Esophagus squamous epithelium (tissue), 5 donors: ENCODE measurements around the gene GLT8D1. TPM values are rescaled to one million over a fixed set of nuclear protein-coding genes. Genes with fewer than 3 reads are reported as not detected.

ENCODE experiments used
- DNase-seq: peaks from one replicate; lab custom pipeline; 2025; lab: John Stamatoyannopoulos, UW
- H3K27ac ChIP-seq, 4 donors: fragments of 200-600 bp; sonication (generic); one replicate each; pipeline ENCODE4 v1.5.1; 2016 to 2019; ENCODE audit warnings: mild to moderate bottlenecking in 1 of 4
- H3K27me3 ChIP-seq, 4 donors: fragments of 200-600 bp; sonication (generic); 1 replicate in 3 of 4; 2 replicates in 1 of 4; pipeline versions ENCODE4 v1.5.1 to v1.6.0; 2017 to 2021; ENCODE audit warnings: antibody characterized with exemption in 1 of 4
- H3K36me3 ChIP-seq, 3 donors: fragments of 200-600 bp; sonication (generic); one replicate each; pipeline ENCODE4 v1.5.1; 2016 to 2019
- H3K4me1 ChIP-seq, 3 donors: fragments of 200-600 bp; sonication (generic); one replicate each; pipeline ENCODE4 v1.5.1; 2017 to 2019
- H3K4me3 ChIP-seq, 4 donors: fragments of 200-600 bp; sonication (generic); 1 replicate in 3 of 4; 2 replicates in 1 of 4; pipeline ENCODE4 v1.5.1; 2016 to 2019; ENCODE audit warnings: mild to moderate bottlenecking in 2 of 4, moderate library complexity in 1 of 4
- H3K9me3 ChIP-seq, 3 donors: fragments of 200-600 bp; sonication (generic); one replicate each; pipeline ENCODE4 v1.5.1; 2016 to 2019
- POLR2A ChIP-seq, 4 donors: fragments of 450-650 bp; IDR thresholded peaks; one replicate each; pipeline ENCODE4 v1.6.1; 2017; ENCODE audit warnings: antibody characterized with exemption in 4 of 4, mild to moderate bottlenecking in 4 of 4, moderate library complexity in 3 of 4
- WGBS, 2 donors: methylation state at CpG; one replicate each; pipeline ENCODE4 v1.1.5; 2018; 5-methylcytosine and 5-hydroxymethylcytosine counted together
- intact Hi-C: fragments of 100-400 bp; cut with DNase I; formaldehyde crosslinking; loops from one replicate; pipeline ENCODE4 v1.15.0; 2022
- total RNA-seq, 4 donors: library from RNA; depleted of rRNA; stranded (reverse); fragments of >200 nt; gene quantifications; one replicate each; pipeline ENCODE4 v1.1.0, GENCODE V29; 2016
- TF ChIP-seq, protein P1 (sequence below), 6 experiments: fragments of 450-650 bp in 4 of 6; fragments of 200-600 bp in 2 of 6; sonication (generic) in 2 of 6; IDR thresholded peaks; one replicate each; pipeline ENCODE4 v1.5.1; 2016 to 2019; ENCODE audit warnings: antibody characterized with exemption in 6 of 6, mild to moderate bottlenecking in 4 of 6, moderate library complexity in 4 of 6
- donor health status: DM: yes; HTN: yes; CAD: no.

Gene GLT8D1
- total RNA-seq, 4 donors from 2014 or later = 10.6 to 34.7 (median 26.0) TPM

DNA sequence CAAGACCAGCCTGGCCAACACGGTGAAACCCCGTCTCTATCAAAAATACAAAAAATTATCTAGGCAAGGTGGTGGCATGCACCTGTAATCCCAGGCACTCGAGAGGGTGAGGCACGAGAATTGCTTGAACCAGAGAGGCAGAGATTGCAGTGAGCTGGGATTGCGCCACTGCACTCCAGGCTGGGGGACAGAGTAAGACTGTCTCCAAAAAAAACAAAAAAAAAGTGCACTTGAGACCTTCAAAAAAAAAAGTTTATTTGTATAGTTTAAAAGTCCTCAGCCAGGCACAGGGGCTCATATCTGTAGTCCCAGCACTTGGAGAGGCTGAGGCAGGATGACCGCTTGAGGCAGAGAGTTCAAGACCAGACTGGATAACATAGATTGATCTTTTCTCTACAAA, 22.0 kb downstream of the GLT8D1 start:
- no peak for TF ChIP-seq POLR2A (IDR thresholded peaks at IDR 0.05)
- TF ChIP-seq, protein P1, sequence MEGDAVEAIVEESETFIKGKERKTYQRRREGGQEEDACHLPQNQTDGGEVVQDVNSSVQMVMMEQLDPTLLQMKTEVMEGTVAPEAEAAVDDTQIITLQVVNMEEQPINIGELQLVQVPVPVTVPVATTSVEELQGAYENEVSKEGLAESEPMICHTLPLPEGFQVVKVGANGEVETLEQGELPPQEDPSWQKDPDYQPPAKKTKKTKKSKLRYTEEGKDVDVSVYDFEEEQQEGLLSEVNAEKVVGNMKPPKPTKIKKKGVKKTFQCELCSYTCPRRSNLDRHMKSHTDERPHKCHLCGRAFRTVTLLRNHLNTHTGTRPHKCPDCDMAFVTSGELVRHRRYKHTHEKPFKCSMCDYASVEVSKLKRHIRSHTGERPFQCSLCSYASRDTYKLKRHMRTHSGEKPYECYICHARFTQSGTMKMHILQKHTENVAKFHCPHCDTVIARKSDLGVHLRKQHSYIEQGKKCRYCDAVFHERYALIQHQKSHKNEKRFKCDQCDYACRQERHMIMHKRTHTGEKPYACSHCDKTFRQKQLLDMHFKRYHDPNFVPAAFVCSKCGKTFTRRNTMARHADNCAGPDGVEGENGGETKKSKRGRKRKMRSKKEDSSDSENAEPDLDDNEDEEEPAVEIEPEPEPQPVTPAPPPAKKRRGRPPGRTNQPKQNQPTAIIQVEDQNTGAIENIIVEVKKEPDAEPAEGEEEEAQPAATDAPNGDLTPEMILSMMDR (IDR thresholded peaks at IDR 0.05) = no peak
- H3K27me3 ChIP-seq = no peaks in the 10 kb centered on the region
- H3K9me3 ChIP-seq = no peaks in the 10 kb centered on the region
- no peak overlapping the region for H3K4me3 ChIP-seq
- intact Hi-C loops = loop anchor here (10.0 kb wide), 1 partner anchor 149 kb away; the partner anchor contains the start of genes NT5DC2 and UQCC5
- no peak overlapping the region for H3K27ac ChIP-seq
- peaks cover 11 to 68% (median 38%) of the 10 kb centered on the region in 3 donors for H3K4me1 ChIP-seq
- peaks cover 15 to 40% (median 16%) of the 10 kb centered on the region in 3 donors for H3K36me3 ChIP-seq
- DNase-seq = no peak
- WGBS, 2 donors = 67 to 73% methylated on average over 6 of the region's 6 CpGs

DNA sequence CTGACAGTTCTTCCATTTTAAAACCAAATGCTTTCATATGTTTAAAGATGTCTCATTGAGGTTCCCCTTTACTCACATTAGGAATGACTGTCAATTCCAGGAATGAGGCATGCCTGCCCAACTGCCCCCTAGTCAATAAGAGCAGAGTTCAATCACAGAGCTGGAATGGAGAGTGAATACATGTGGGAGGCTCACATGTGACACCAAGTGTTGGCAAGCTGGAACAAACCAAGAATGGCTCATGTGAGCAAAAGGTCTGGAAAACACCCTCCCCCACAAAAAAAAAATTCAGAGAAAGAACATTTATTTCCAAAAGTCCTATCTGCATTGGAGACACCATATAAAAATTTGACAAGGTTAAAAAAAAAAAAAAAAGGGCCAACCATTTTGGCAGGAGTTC, 23.6 kb downstream of the GLT8D1 start:
- Histone ChIP-seq H3K27ac (peak overlapping the region in 3 of 4 donors; percentile 2 to 61 (median 30)), H3K27me3 (no peaks in the 10 kb centered on the region), H3K4me1 (peaks cover 6 to 52% (median 29%) of the 10 kb centered on the region in 3 donors), H3K4me3 (no peak overlapping the region), H3K9me3 (no peaks in the 10 kb centered on the region), H3K36me3 (peaks cover 18 to 40% (median 22%) of the 10 kb centered on the region in 3 donors)
- TF ChIP-seq, protein P1 (IDR thresholded peaks at IDR 0.05) = no peak
- TF ChIP-seq POLR2A (IDR thresholded peaks at IDR 0.05) = no peak
- DNase-seq = no peak
- intact Hi-C loops = loop anchor here (10.0 kb wide), 1 partner anchor 147 kb away; the partner anchor contains the start of genes NT5DC2 and UQCC5

DNA sequence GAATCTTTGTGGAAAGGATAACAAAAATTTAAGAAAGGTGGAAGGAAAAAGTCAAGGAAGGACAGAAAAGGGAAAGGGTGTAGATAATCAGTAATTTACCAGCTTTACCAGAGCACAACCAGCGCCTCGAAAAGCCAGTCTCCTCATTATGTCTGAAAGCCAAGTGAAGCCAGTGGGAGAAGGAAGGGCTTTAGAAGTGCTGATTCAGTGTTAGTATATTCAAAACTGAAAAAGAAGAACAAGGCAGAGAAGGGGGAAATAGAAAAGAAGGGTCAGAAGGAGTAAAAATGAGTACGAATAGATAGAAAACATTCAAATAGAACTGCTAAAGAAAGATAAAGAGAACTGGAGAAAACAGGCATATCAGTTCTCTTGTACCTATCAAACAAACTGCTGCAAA, 24.0 kb downstream of the GLT8D1 start:
- Histone ChIP-seq H3K27ac (peak overlapping the region in 3 of 4 donors; percentile 2 to 61 (median 30)), H3K36me3 (peaks cover 20 to 44% (median 22%) of the 10 kb centered on the region in 3 donors), H3K9me3 (no peaks in the 10 kb centered on the region), H3K27me3 (no peaks in the 10 kb centered on the region), H3K4me3 (no peak overlapping the region), H3K4me1 (peaks cover 2 to 48% (median 25%) of the 10 kb centered on the region in 3 donors)
- no peak for DNase-seq
- 52 to 74% methylated on average over 3 of the region's 3 CpGs for WGBS, 2 donors
- TF ChIP-seq, protein P1 (IDR thresholded peaks at IDR 0.05) = no peak
- TF ChIP-seq POLR2A (IDR thresholded peaks at IDR 0.05) = no peak
- intact Hi-C loops = loop anchor here (10.0 kb wide), 1 partner anchor 147 kb away; the partner anchor contains the start of genes NT5DC2 and UQCC5

DNA sequence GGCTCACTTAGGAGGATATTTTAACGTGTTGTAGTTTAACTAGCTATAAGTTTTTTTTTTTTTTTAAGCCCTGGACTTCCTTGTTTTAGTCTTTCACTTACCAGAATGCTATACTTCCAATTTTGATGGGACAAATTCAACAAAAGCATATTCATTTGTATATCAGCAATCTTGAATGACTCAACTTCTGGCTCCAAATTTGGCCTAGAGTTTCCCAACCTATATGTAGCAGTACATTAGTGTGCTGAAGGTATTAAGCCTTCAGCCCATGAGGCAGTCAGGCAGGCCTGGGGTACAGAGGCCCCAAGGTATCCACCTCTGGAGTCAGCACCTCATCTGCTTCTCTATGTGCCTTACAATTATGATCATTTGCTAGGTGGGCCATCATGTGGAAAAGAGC, 25.8 kb downstream of the GLT8D1 start:
- intact Hi-C loops = loop anchor here (10.0 kb wide), 1 partner anchor 145 kb away; the partner anchor contains the start of genes NT5DC2 and UQCC5
- no peak for DNase-seq
- WGBS, 2 donors = 38 to 52% methylated on average over 1 of the region's 1 CpG
- TF ChIP-seq POLR2A (IDR thresholded peaks at IDR 0.05) = no peak
- TF ChIP-seq, protein P1 (IDR thresholded peaks at IDR 0.05) = no peak
- no peaks in the 10 kb centered on the region for H3K9me3 ChIP-seq
- H3K4me1 ChIP-seq = peaks cover 0 to 42% (median 22%) of the 10 kb centered on the region in 3 donors
- H3K27ac ChIP-seq = no peak overlapping the region
- no peak overlapping the region for H3K4me3 ChIP-seq
- peaks cover 22 to 59% (median 25%) of the 10 kb centered on the region in 3 donors for H3K36me3 ChIP-seq
- no peaks in the 10 kb centered on the region for H3K27me3 ChIP-seq

DNA sequence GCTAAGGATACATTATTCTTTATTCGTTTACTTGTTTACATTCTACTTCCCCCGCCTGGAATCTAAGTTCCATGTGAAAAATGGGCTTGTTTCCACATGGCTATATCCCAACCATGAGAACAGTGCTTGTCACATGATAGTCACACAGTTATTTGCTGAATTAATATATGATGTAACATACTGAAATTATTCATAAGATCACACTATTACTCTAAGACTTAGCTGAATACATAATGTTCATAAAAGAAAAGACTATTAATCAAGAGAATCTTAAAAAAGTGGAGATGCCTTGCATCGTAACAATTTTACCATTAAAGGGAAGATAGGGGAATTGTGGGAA, 26.4 kb downstream of the GLT8D1 start:
- peaks cover 0 to 35% (median 16%) of the 10 kb centered on the region in 3 donors for H3K4me1 ChIP-seq
- no peak overlapping the region for H3K27ac ChIP-seq
- peaks cover 22 to 65% (median 25%) of the 10 kb centered on the region in 3 donors for H3K36me3 ChIP-seq
- TF ChIP-seq, protein P1 (IDR thresholded peaks at IDR 0.05) = no peak
- no peak for TF ChIP-seq POLR2A (IDR thresholded peaks at IDR 0.05)
- H3K27me3 ChIP-seq = no peaks in the 10 kb centered on the region
- H3K4me3 ChIP-seq = no peak overlapping the region
- WGBS, 2 donors = 83 to 87% methylated on average over 3 of the region's 3 CpGs
- H3K9me3 ChIP-seq = no peaks in the 10 kb centered on the region
- DNase-seq = no peak
- intact Hi-C loops = no loop called here
